Activated T-helper 2 cell treated with anti-CD3 and anti-CD28 coated beads, Interferon-gamma antibody, Interleukin-2, Interleukin-4, amounts not matched to agents 10 μg/mL and 5 μg/mL and 100 μg/mL, durations not matched to agents 14 hours and 24 hours and 36 hours (primary cell): ENCODE data around the gene NCKAP5. TPM values are rescaled to one million over a fixed set of nuclear protein-coding genes. Genes with fewer than 3 reads are reported as not detected.

Source experiments
- DNase-seq: peaks from one replicate; pipeline ENCODE4 v3.0.0; 2021; ENCODE audit warnings: low spot score
- H3K27ac Mint-ChIP-seq: one replicate; pipeline ENCODE4 v1.8.0; 2021; ENCODE audit warnings: mixed read lengths
- H3K27me3 Mint-ChIP-seq: one replicate; pipeline ENCODE4 v1.8.0; 2021; ENCODE audit warnings: low read depth, mixed read lengths
- H3K36me3 Mint-ChIP-seq: one replicate; pipeline ENCODE4 v1.8.0; 2021; ENCODE audit warnings: low read depth, mixed read lengths
- H3K4me1 Mint-ChIP-seq: one replicate; pipeline ENCODE4 v1.8.0; 2021; ENCODE audit warnings: low read depth, mixed read lengths
- H3K4me3 Mint-ChIP-seq: one replicate; pipeline ENCODE4 v1.8.0; 2021; ENCODE audit warnings: low read depth, mild to moderate bottlenecking, moderate library complexity, mixed read lengths
- H3K9me3 Mint-ChIP-seq: one replicate; pipeline ENCODE4 v1.8.0; 2021; ENCODE audit warnings: mixed read lengths
- intact Hi-C: fragments of 100-400 bp; cut with micrococcal nuclease; formaldehyde crosslinking; loops from one replicate; pipeline ENCODE4 v1.15.1; 2023
- total RNA-seq: library from RNA; stranded (reverse); gene quantifications from 2 replicates; pipeline ENCODE4 v1.2.3, GENCODE V29; 2022

Gene NCKAP5
- total RNA-seq, 1 donor from 2014 or later: not detected

DNA sequence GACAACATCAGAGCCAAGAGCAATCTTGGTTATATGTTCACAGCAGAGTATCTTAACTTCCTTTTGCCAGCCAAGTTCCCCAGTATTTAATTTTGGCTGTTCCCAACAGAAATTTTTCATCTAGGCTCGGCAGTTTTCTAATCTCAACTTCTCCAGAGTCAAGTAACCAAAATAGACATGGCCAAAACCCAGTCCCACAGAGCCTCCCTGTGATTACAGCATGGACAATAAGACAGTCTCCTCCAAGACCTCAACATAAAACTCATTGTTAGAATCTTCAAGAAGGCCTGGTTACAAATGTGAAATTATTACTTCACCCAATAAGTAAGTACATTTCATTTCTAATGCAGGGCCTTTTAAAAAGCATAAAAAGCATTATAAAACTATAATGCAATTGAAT lies 445.7 kb downstream of the NCKAP5 start:
- H3K9me3 Mint-ChIP-seq: no peaks in the 10 kb centered on the region
- DNase-seq: no peak
- no peaks in the 10 kb centered on the region for H3K4me1 Mint-ChIP-seq

DNA sequence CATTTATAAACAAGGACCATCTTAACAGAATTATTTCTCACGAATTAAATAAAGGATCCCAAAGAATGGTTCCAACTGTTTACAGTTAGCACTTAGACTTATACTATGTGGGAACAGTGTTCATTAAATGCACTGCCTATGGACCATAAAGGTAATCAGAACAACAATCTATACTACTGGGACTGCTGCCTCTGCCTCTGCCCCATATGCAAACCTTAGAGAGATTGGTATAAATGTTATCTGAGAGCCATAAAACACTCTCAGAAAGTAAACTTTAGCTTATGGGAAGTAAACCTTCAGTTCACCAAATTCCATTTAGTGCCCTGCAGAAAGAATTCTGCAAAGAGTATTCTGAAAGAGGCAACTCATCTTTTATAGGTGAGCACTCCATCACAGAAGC lies 448.0 kb downstream of the NCKAP5 start:
- Mint-ChIP-seq H3K27me3 (no peaks in the 10 kb centered on the region), H3K4me3 (no peak overlapping the region), H3K27ac (no peak overlapping the region), H3K36me3 (no peaks in the 10 kb centered on the region), H3K4me1 (no peaks in the 10 kb centered on the region), H3K9me3 (no peaks in the 10 kb centered on the region)
- intact Hi-C loops: no loop called here
- DNase-seq: no peak

More for the DNA sequence above, 445.7 kb downstream of the NCKAP5 start:
- H3K36me3 Mint-ChIP-seq: no peaks in the 10 kb centered on the region
- H3K4me3 Mint-ChIP-seq: no peak overlapping the region
- no peaks in the 10 kb centered on the region for H3K27me3 Mint-ChIP-seq
- intact Hi-C loops: no loop called here
- no peak overlapping the region for H3K27ac Mint-ChIP-seq

DNA sequence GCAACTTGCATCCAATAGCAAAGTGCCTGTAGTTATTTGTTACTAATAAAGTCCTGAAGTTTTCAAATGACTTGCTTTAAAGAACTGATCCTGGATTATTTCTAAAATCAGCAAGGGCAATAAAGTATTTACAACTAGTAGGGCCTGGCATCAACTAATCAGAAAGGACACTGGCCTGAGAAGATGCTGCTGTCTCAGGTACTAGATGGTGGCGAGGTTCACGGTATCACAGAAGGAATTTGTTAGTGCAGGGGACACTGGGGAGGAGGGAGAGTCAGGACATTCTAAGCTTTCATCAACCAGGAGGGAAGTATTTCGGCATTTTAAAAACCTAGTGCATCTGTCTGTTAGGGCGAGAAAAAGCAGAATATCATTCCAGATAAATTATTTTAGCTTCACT lies 458.1 kb downstream of the NCKAP5 start:
- Mint-ChIP-seq H3K36me3 (no peaks in the 10 kb centered on the region), H3K4me1 (no peaks in the 10 kb centered on the region)

DNA sequence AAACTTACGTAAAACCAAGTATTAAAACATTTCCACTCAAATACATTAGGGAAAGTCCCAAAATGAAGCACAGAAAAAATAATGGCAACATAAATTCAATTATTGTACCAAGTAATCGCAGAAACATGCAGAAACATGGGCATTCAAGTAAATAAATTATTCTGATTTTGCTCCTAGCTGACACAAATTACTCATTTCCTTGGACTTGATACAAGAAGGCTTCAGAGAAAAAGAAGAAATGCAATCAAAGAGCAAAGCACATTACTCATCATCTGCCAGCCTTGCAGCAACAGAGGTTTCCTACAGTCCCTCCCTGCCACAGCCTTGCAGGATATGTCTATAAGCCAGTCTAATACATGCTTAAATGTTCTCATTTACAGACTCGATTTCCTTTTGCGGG lies 458.5 kb downstream of the NCKAP5 start:
- H3K4me1 Mint-ChIP-seq: no peaks in the 10 kb centered on the region
- no peaks in the 10 kb centered on the region for H3K36me3 Mint-ChIP-seq
- peaks cover 3% of the 10 kb centered on the region for H3K9me3 Mint-ChIP-seq
- intact Hi-C loops: no loop called here
- DNase-seq: no peak
- no peak overlapping the region for H3K4me3 Mint-ChIP-seq
- H3K27me3 Mint-ChIP-seq: no peaks in the 10 kb centered on the region
- no peak overlapping the region for H3K27ac Mint-ChIP-seq

More for the DNA sequence above, 458.1 kb downstream of the NCKAP5 start:
- intact Hi-C loops: no loop called here
- Mint-ChIP-seq H3K4me3 (no peak overlapping the region), H3K9me3 (peaks cover 3% of the 10 kb centered on the region), H3K27ac (no peak overlapping the region), H3K27me3 (no peaks in the 10 kb centered on the region)
- no peak for DNase-seq

DNA sequence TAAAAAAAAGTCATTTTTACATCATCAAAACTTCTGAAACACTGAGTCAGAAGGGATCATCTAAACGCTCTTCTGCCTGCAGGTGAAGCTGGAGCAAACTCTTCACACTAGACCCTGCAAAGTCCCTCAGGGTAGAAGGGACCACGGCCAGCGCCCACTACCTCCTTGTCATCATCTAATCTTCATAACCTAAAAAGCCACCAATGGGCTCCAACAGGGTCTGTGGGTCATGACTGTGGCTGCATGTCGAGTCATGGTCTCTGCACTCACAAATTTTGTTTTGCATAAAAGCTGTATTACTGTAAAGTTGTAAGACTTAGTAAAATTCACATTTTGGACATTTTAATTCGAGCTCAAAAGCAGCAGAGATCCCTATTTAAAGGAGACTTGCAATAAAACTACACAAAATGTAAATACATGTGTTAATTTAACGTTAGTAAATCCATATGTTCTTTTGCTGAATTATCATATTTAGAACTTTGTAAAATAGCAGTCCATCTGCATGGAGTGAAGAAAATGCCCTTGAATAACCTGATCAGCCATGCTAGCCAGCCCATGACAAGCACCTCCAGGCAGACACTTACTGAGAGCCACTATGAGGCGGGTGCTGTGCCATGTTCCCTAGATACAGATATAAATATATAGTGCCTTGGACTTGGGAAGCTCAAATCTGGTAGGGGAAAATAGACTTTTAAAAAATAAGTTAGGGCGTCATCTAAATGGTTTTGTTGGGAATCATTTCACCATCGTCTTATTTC lies 461.0 kb downstream of the NCKAP5 start:
- no peak for DNase-seq
- no peaks in the 10 kb centered on the region for H3K27me3 Mint-ChIP-seq
- no peak overlapping the region for H3K27ac Mint-ChIP-seq
- H3K4me1 Mint-ChIP-seq: no peaks in the 10 kb centered on the region
- intact Hi-C loops: no loop called here
- no peaks in the 10 kb centered on the region for H3K9me3 Mint-ChIP-seq
- H3K4me3 Mint-ChIP-seq: no peak overlapping the region
- H3K36me3 Mint-ChIP-seq: no peaks in the 10 kb centered on the region

DNA sequence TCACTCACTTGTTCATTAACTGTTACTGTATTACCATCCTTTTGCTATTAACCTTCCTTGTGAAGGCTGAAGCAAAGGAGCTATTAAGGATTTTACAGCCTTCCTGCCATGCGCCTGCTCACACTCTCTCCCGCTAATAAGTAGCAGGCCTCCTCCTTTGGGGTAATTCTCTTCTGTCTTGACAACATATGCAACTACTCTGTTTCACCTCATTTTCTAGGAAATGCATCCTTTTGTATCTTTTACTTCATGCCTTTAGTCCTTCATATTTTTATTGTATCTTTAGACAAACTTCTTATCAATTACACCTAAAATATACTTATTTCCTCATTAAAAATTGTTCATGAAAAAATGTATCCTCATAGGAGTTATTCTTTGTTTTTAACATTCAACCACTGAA lies 463.4 kb downstream of the NCKAP5 start:
- H3K4me3 Mint-ChIP-seq: no peak overlapping the region
- H3K27me3 Mint-ChIP-seq: no peaks in the 10 kb centered on the region
- H3K27ac Mint-ChIP-seq: no peak overlapping the region
- intact Hi-C loops: no loop called here
- H3K4me1 Mint-ChIP-seq: no peaks in the 10 kb centered on the region
- DNase-seq: no peak
- H3K36me3 Mint-ChIP-seq: no peaks in the 10 kb centered on the region
- no peaks in the 10 kb centered on the region for H3K9me3 Mint-ChIP-seq

DNA sequence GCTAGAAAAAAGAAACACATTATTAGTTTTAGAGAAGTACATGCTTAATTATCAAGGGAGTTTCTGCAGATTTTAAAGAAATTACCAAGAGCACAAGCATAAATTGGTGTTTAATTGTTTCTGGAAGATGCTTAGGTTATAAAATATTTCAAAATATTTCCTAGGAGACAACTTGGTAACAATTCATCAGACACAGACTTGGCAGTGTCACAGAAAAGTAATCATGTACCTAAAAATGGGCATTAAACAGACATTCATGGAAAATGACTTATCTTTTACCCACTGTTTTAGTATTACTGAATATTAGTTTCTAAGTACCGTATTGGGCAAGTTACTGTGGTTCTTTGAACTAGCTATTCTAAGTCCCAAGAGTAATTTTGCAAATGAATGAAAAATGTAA lies 469.5 kb downstream of the NCKAP5 start:
- H3K27me3 Mint-ChIP-seq: no peaks in the 10 kb centered on the region
- intact Hi-C loops: no loop called here

DNA sequence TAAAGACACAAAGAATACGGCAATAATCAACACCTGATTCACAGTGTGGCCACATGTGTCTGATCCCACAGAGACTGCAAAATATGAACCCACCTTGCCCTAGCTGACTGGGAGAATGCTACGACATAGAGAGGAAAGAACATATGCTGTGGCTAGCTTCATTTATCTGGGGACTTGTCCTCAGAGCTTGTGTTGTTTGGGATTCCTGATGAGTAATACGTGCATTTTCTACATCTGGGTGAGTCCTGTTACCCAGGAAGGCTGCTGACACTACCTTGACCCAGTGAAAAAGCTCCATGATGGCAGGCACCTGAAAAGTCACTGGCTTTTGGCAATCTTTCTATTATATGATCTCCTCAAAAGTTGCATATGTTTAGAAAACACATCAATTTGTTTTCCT lies 470.6 kb downstream of the NCKAP5 start:
- intact Hi-C loops: no loop called here
- H3K27me3 Mint-ChIP-seq: no peaks in the 10 kb centered on the region
- H3K9me3 Mint-ChIP-seq: no peaks in the 10 kb centered on the region
- H3K27ac Mint-ChIP-seq: no peak overlapping the region
- no peaks in the 10 kb centered on the region for H3K4me1 Mint-ChIP-seq
- DNase-seq: no peak
- H3K4me3 Mint-ChIP-seq: no peak overlapping the region
- H3K36me3 Mint-ChIP-seq: no peaks in the 10 kb centered on the region

More for the DNA sequence above, 469.5 kb downstream of the NCKAP5 start:
- no peaks in the 10 kb centered on the region for H3K36me3 Mint-ChIP-seq
- H3K4me3 Mint-ChIP-seq: no peak overlapping the region
- no peak overlapping the region for H3K27ac Mint-ChIP-seq
- no peak for DNase-seq
- H3K9me3 Mint-ChIP-seq: no peaks in the 10 kb centered on the region
- H3K4me1 Mint-ChIP-seq: no peaks in the 10 kb centered on the region

DNA sequence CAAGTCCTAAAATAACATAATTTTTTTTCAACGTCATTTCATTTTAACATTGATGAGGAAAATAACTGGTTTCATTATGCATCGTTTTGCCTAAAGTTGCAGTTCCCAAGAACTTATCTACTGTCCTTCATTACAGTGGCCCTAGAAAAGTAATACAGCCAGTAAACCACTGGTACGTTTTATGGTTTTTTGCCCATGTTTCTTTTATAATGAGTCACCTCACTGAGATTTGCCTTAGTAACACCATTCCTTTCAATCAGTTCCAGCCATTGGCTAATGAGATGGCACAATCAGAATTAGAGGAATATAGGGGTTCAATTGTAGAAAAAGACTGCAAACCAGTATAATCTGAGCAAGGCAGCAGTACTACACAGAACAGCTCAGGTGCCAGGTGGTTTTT lies 475.7 kb downstream of the NCKAP5 start:
- Mint-ChIP-seq H3K27me3 (no peaks in the 10 kb centered on the region), H3K4me3 (no peak overlapping the region), H3K36me3 (no peaks in the 10 kb centered on the region), H3K9me3 (no peaks in the 10 kb centered on the region), H3K4me1 (no peaks in the 10 kb centered on the region), H3K27ac (no peak overlapping the region)
- intact Hi-C loops: no loop called here
- no peak for DNase-seq

DNA sequence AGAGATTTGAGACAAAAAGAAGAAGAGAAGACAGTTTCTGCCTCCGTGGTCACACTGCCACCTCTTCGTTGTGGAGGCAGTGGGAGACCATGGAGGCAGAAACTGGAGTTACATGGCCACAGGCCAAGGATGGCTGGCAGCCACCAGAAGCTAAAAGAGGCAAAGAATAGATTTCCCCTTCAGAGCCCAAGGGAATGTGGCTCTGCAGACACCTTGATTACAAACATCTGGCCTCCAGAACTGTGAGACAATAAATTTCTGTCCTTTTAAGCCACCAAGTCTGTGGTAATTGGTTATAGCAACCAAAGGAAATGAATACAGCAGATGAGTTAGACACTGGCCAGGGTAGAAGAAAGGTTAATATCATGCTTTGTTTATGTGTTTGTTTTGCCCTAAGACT lies 477.9 kb downstream of the NCKAP5 start:
- no peaks in the 10 kb centered on the region for H3K36me3 Mint-ChIP-seq
- H3K27ac Mint-ChIP-seq: no peak overlapping the region
- H3K27me3 Mint-ChIP-seq: no peaks in the 10 kb centered on the region
- no peaks in the 10 kb centered on the region for H3K9me3 Mint-ChIP-seq
- no peak overlapping the region for H3K4me3 Mint-ChIP-seq
- H3K4me1 Mint-ChIP-seq: no peaks in the 10 kb centered on the region
- no peak for DNase-seq
- intact Hi-C loops: no loop called here

DNA sequence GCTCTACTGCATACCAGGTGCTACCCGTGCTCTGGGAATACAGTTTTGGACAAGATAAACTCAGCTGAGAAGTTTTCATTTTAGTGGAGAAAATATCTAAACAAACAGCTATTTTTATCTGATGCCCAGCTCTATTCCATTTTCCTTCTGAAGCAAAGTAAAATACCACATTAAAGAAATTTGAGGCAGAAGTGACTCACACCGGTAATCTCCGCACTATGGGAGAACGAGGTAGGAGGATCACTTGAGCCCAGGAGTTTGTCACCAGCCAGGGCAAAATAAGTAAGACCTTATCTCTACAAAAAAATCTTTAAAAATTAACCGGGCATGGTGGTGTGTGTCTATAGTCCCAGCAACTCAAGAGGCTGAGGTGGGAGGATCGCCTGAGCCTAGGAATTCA lies 482.1 kb downstream of the NCKAP5 start:
- DNase-seq: no peak
- no peaks in the 10 kb centered on the region for H3K36me3 Mint-ChIP-seq
- no peaks in the 10 kb centered on the region for H3K27me3 Mint-ChIP-seq
- intact Hi-C loops: no loop called here
- no peak overlapping the region for H3K4me3 Mint-ChIP-seq
- H3K27ac Mint-ChIP-seq: no peak overlapping the region
- no peaks in the 10 kb centered on the region for H3K4me1 Mint-ChIP-seq
- no peaks in the 10 kb centered on the region for H3K9me3 Mint-ChIP-seq

DNA sequence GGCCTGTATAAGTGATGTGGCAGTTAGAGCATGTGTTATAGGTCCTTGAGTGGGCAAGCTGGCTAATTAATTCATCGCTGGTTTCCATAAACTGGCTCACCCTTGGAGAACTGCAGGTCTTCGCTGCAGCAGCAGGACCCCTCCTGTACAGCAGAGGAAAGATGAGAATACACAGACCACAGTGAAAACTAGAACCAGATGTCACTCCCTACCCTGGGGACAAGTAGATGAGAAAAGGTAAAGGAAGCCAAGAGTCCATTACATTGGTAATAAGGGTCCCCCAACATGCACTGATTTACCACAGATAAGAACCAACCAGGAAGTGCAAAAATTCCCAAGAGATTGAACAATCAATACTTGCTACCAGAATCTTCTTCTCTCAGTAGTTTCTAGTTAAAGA lies 482.6 kb downstream of the NCKAP5 start:
- H3K9me3 Mint-ChIP-seq: no peaks in the 10 kb centered on the region
- H3K27me3 Mint-ChIP-seq: no peaks in the 10 kb centered on the region

DNA sequence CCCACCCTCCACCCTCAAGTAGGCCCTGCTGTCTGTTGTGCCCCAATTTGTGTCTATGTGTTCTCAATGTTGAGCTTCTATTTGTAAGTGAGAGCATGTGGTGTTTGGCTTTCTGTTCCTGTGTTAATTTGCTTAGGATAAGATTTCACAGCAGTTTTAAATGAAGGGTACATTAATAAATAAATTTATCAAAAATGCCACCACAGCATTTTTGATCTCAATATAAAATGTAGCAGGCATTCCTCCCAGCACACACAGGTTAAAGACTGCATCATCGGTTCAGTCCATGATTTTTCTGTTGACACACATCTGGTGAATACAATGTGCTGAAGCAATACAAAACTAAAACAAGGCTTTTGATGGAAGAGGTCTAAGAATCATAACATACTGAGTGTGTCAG lies 486.2 kb downstream of the NCKAP5 start:
- Mint-ChIP-seq H3K4me3 (no peak overlapping the region), H3K9me3 (no peaks in the 10 kb centered on the region), H3K27ac (no peak overlapping the region), H3K36me3 (no peaks in the 10 kb centered on the region), H3K27me3 (no peaks in the 10 kb centered on the region), H3K4me1 (no peaks in the 10 kb centered on the region)
- no peak for DNase-seq
- intact Hi-C loops: no loop called here

More for the DNA sequence above, 482.6 kb downstream of the NCKAP5 start:
- intact Hi-C loops: no loop called here
- H3K36me3 Mint-ChIP-seq: no peaks in the 10 kb centered on the region
- no peak overlapping the region for H3K4me3 Mint-ChIP-seq
- DNase-seq: no peak
- no peaks in the 10 kb centered on the region for H3K4me1 Mint-ChIP-seq
- H3K27ac Mint-ChIP-seq: no peak overlapping the region

DNA sequence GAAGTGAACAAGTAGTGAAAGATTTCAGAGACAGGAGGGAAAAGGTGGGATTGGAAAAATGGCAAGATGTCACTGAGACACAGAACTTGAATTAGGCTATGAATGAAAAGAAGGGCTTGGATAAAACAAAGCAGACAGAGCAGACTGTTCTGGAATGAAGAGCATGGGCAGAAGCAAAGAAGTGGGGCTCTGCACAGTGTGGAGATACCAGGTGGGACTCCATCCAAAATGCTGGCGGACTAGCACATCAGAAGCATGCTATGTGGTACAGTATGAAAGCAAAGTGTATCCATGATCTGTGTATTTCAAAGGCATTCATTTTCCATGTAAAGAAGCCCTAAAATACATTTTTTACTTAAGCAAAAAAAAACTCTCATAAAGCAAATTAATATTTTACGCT lies 487.4 kb downstream of the NCKAP5 start:
- H3K4me3 Mint-ChIP-seq: no peak overlapping the region
- H3K36me3 Mint-ChIP-seq: no peaks in the 10 kb centered on the region
- H3K9me3 Mint-ChIP-seq: no peaks in the 10 kb centered on the region
- intact Hi-C loops: no loop called here
- DNase-seq: no peak
- no peaks in the 10 kb centered on the region for H3K4me1 Mint-ChIP-seq
- no peak overlapping the region for H3K27ac Mint-ChIP-seq
- no peaks in the 10 kb centered on the region for H3K27me3 Mint-ChIP-seq
